ENCODE results near the gene PARVB. TPM values are rescaled to one million over a fixed set of nuclear protein-coding genes. Genes with fewer than 3 reads are reported as not detected.
"Not testable (repeated sequence)": the region's sequence is repeated elsewhere in the genome, so short reads cannot be mapped to it uniquely, and the experiment has no call there.

Gene PARVB
- total RNA-seq, 1 donor, result 23.3 TPM

DNA sequence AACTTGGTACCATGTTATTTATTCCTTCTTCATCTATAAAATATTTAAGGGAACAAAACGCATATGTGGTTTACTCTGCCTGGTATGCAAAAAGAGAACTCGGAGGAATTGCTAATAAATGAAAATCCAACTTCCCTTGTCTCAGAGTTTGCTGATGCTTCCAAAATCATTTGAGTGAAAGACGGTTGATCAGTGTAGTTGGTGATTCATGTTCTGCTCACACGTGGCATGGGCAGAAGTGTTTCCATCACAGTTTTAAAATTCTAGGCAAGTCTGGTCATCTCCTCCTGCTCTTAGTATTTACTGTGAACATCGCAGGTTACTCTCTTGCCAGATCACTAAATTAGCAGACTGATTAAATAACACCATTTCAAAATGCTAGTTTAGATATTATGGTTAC is 11.9 kb upstream of the PARVB start:
- Histone ChIP-seq H3K4me1 (ENCODE audit: insufficient read depth, low read length) (no peaks in the 10 kb centered on the region), H3K9me3 (ENCODE audit: low read depth, low read length) (no peaks in the 10 kb centered on the region)

GRCh38 chr22:44012591-44012990 is 11.5 kb upstream of the PARVB start:
- H3K4me1 ChIP-seq (ENCODE audit: insufficient read depth, low read length), result no peaks in the 10 kb centered on the region
- no peaks in the 10 kb centered on the region for H3K9me3 ChIP-seq (ENCODE audit: low read depth, low read length)
- no peaks in the 10 kb centered on the region for H3K27me3 ChIP-seq (ENCODE audit: insufficient read depth, low read length)
- H3K4me3 ChIP-seq (ENCODE audit: low read length), result no peak overlapping the region

More for the DNA sequence above, 11.9 kb upstream of the PARVB start:
- Histone ChIP-seq H3K27me3 (ENCODE audit: insufficient read depth, low read length) (no peaks in the 10 kb centered on the region), H3K4me3 (ENCODE audit: low read length) (no peak overlapping the region)

DNA sequence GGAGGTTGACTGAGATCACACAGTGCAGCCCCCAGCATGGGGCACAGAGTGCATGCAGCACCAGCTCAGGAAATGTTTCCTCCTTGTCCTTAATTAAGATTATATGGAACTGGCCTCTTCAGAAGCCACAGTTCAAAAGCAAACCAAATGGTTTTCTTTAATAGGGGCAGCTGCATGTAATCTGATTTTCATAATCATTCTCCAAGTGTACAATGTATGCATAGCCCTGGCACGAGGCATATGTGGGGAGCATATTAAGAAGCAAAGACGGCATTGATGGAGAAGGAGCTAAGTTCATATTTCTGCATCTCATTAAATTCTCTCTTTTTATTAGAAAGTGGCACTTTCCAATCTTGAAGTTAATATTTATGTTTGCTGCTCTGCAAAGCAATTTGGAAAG is 9.9 kb upstream of the PARVB start:
- no peak overlapping the region for H3K4me3 ChIP-seq (ENCODE audit: low read length)
- no peaks in the 10 kb centered on the region for H3K4me1 ChIP-seq (ENCODE audit: insufficient read depth, low read length)
- H3K27me3 ChIP-seq (ENCODE audit: insufficient read depth, low read length), result no peaks in the 10 kb centered on the region
- H3K9me3 ChIP-seq (ENCODE audit: low read depth, low read length), result no peaks in the 10 kb centered on the region

- not testable (repeated sequence) for H3K4me1 ChIP-seq (ENCODE audit: insufficient read depth, low read length)
These were observed 7.5 kb upstream of the PARVB start for GRCh38 chr22:44016586-44016985.

GRCh38 chr22:44018594-44018993 is 5.5 kb upstream of the PARVB start:
- Histone ChIP-seq H3K9me3 (ENCODE audit: low read depth, low read length) (no peaks in the 10 kb centered on the region), H3K4me1 (ENCODE audit: insufficient read depth, low read length) (peaks cover 2% of the 10 kb centered on the region), H3K27me3 (ENCODE audit: insufficient read depth, low read length) (no peaks in the 10 kb centered on the region), H3K4me3 (ENCODE audit: low read length) (no peak overlapping the region)

More at GRCh38 chr22:44016586-44016985, 7.5 kb upstream of the PARVB start:
- H3K9me3 ChIP-seq (ENCODE audit: low read depth, low read length); H3K4me3 ChIP-seq (ENCODE audit: low read length); H3K27me3 ChIP-seq (ENCODE audit: insufficient read depth, low read length): not testable (repeated sequence)

DNA sequence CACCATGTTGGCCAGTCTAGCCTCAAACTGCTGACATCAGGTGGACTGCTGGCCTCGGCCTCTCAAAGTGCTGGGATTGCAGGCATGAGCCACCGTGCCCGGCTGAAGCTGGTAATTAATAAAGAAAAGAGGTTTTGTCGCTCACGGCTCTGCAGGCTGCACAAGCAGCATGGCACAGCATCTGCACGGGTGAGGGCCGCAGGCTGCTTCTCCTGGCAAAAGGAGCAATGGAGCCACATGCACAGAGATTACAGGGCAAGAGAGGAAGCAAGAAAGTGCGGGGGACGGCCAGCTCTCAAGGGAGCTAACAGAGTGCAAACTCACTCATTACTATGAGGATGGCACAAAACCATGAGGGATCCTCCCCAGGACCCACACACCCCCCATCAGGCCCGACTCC is 4.7 kb upstream of the PARVB start:
- Histone ChIP-seq H3K4me1 (ENCODE audit: insufficient read depth, low read length) (peaks cover 6% of the 10 kb centered on the region), H3K27me3 (ENCODE audit: insufficient read depth, low read length) (no peaks in the 10 kb centered on the region), H3K9me3 (ENCODE audit: low read depth, low read length) (no peaks in the 10 kb centered on the region), H3K4me3 (ENCODE audit: low read length) (no peak overlapping the region)

- Histone ChIP-seq H3K27me3 (ENCODE audit: insufficient read depth, low read length) (no peaks in the 10 kb centered on the region), H3K9me3 (ENCODE audit: low read depth, low read length) (no peaks in the 10 kb centered on the region), H3K4me1 (ENCODE audit: insufficient read depth, low read length) (peaks cover 9% of the 10 kb centered on the region), H3K4me3 (ENCODE audit: low read length) (no peak overlapping the region)
These were observed 4.3 kb upstream of the PARVB start for GRCh38 chr22:44019846-44020245.

GRCh38 chr22:44020981-44021380 is 3.1 kb upstream of the PARVB start:
- Histone ChIP-seq H3K9me3 (ENCODE audit: low read depth, low read length) (no peaks in the 10 kb centered on the region), H3K4me1 (ENCODE audit: insufficient read depth, low read length) (peaks cover 20% of the 10 kb centered on the region), H3K27me3 (ENCODE audit: insufficient read depth, low read length) (no peaks in the 10 kb centered on the region), H3K4me3 (ENCODE audit: low read length) (no peak overlapping the region)

DNA sequence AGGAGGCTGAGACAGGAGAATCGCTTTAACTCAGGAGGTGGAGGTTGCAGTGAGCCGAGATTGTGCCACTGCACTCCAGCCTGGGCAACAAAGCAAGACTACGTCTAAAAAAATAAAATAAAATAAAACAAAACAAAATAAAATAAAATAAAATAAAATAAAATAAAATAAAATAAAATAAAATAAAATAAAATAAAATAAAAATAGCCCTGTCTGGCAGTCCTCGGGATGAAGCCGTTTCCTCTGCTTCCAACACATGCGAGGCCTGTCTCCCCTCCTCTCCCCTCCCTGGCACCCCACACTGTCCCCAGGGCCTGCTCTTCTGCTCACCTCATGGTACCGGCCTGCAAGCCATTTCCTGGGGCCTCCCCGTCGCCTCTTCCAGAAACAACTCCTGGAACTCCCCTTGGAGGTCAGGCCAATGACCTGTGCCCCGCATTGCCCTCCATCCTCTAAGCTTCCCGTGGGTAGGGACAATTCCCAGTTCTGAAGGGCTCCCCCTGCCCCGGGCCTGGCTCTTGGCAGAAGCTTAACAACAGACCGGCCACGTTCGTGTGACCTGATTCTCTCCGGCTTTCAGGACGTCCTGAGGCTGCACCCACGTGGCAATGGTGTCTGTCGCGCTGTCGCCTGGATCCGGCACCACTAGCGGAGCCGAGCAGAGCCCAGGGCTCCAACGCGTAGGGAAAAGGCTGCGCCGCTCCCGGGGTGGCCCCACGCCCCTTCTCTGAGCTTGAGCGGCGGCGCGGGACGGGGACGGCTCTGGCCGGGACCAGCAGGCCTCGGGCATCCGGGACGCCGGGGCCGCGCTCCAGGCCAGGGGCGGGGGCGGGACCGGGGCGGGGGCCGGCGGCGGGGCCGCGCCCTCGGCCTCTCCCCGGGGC is 456 bp upstream of the PARVB start:
- Histone ChIP-seq H3K4me3 (ENCODE audit: low read length) (peak overlapping the region; percentile 39), H3K9me3 (ENCODE audit: low read depth, low read length) (no peaks in the 10 kb centered on the region), H3K4me1 (ENCODE audit: insufficient read depth, low read length) (peaks cover 36% of the 10 kb centered on the region), H3K27me3 (ENCODE audit: insufficient read depth, low read length) (no peaks in the 10 kb centered on the region)

- Histone ChIP-seq H3K9me3 (ENCODE audit: low read depth, low read length) (no peaks in the 10 kb centered on the region), H3K27me3 (ENCODE audit: insufficient read depth, low read length) (no peaks in the 10 kb centered on the region), H3K4me3 (ENCODE audit: low read length) (peak overlapping the region; percentile 36), H3K4me1 (ENCODE audit: insufficient read depth, low read length) (peaks cover 43% of the 10 kb centered on the region)
These were observed 1.3 kb downstream of the PARVB start for GRCh38 chr22:44025171-44026065.

GRCh38 chr22:44026066-44026629 is 2.0 kb downstream of the PARVB start:
- no peak overlapping the region for H3K4me3 ChIP-seq (ENCODE audit: low read length)
- no peaks in the 10 kb centered on the region for H3K9me3 ChIP-seq (ENCODE audit: low read depth, low read length)
- H3K27me3 ChIP-seq (ENCODE audit: insufficient read depth, low read length), result no peaks in the 10 kb centered on the region
- H3K4me1 ChIP-seq (ENCODE audit: insufficient read depth, low read length), result peaks cover 51% of the 10 kb centered on the region

DNA sequence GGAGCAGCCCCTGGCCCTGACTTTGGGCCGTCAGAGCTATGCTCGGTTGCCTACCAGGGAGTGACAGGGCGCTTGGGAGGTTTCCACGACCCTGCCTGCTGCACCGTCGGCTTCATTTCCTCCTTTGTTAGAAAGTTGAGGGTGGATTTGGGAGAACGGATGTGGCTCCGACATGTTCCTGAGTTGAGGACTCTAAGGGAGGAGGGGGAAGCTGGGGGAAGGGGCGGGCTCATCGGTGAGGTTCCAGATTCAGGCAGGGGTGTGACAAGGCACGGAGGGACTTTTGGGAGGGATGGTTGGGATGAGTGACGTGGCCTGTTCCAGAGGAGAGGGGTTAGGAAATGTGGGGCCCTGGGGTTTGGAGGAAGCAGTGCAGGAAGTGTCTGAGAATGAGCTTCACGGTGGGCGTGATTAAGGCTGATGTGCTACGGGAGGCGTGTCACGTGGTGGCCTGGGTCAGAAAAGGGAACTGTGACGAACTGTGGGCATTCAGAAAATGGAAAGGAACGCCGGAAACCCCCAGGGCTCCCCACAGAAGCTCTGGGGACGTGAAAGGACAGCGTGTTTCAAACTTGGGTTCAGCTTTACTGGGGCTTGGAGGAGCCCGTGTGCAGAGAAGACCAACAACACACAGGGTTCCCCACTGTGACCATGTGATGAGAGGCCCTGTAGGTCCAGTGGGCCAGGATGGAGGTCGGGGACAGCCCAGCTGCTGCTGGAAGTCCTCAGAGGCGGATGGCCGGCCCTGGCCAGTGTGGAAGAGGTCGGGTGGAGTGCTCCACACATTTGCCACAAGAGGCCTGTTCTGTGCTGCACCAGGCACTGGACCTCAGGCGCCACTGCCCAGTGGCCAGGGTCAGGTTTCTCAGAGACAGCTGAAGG is 2.8 kb downstream of the PARVB start:
- Histone ChIP-seq H3K27me3 (ENCODE audit: insufficient read depth, low read length) (no peaks in the 10 kb centered on the region), H3K9me3 (ENCODE audit: low read depth, low read length) (no peaks in the 10 kb centered on the region), H3K4me3 (ENCODE audit: low read length) (peak overlapping the region; percentile 3), H3K4me1 (ENCODE audit: insufficient read depth, low read length) (peaks cover 57% of the 10 kb centered on the region)

GRCh38 chr22:44028091-44028490 is 4.0 kb downstream of the PARVB start:
- peaks cover 57% of the 10 kb centered on the region for H3K4me1 ChIP-seq (ENCODE audit: insufficient read depth, low read length)
- no peaks in the 10 kb centered on the region for H3K27me3 ChIP-seq (ENCODE audit: insufficient read depth, low read length)
- no peak overlapping the region for H3K4me3 ChIP-seq (ENCODE audit: low read length)
- H3K9me3 ChIP-seq (ENCODE audit: low read depth, low read length), result no peaks in the 10 kb centered on the region

DNA sequence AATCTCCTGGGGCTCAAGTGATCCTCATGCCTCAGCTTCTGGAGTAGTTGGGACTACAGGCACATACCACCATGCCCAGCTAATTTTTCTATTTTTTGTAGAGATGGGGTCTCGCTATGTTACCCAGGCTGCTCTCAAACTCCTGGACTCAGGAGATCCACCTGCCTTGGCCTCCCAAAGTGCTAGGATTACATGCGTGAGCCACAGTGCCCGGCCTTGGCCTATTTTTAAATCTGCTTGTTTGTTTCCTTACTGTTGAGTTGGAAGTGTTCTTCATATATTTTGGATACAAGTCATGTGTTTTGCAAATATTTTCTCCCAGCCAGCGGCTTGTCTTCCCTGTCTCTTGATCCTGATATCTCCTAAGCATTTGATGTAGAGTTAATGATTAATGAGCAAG is 5.0 kb downstream of the PARVB start:
- no peaks in the 10 kb centered on the region for H3K9me3 ChIP-seq (ENCODE audit: low read depth, low read length)
- H3K4me1 ChIP-seq (ENCODE audit: insufficient read depth, low read length), result peaks cover 51% of the 10 kb centered on the region
- H3K4me3 ChIP-seq (ENCODE audit: low read length), result no peak overlapping the region
- H3K27me3 ChIP-seq (ENCODE audit: insufficient read depth, low read length), result no peaks in the 10 kb centered on the region
